ENCODE measurements around the gene TNPO3. TPM values are rescaled to one million over a fixed set of nuclear protein-coding genes. Genes with fewer than 3 reads are reported as not detected.
"Not testable (repeated sequence)": the region's sequence is repeated elsewhere in the genome, so short reads cannot be mapped to it uniquely, and the experiment has no call there.

The TNPO3 gene
- total RNA-seq, 1 donor: 46.0 TPM

DNA sequence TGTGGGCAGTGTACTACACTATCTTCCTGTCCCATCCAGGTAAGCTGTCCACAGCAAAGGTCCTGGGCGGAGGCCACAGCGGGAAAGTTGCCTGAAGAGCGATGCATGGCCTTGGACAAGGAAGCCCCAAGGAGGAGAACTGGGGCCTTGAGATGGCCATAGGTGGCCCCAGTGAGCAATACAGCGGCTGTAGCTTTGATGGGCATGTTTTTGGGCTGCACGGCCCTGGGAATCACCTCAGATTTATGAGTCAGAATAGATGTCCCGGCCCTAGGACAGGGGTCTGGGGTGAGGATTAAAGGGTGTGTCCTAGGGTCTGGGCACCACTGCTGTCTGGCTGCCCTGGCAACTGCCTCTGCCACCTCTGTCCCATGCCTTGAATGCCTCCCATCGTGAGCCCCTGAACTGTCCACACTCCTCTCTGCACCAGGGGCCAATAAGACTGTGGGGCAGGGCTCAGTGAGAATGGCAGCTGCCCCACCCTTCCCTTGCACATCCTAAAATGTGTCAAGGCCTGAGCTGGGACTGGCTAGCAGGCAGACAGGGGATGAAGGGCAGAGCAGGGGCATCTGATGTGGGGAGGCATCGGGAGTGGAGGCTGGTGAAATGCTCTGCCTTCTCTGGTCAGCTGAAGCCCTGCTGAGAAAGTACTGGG lies 126.6 kb downstream of the TNPO3 start:
- no peak for DNase-seq (ENCODE audit: low read depth in 2 of 3, low spot score in 2 of 3)

GRCh38 chr7:128924707-128925588 lies 130.0 kb downstream of the TNPO3 start:
- no peak for DNase-seq (ENCODE audit: low read depth in 2 of 3, low spot score in 2 of 3)

DNA sequence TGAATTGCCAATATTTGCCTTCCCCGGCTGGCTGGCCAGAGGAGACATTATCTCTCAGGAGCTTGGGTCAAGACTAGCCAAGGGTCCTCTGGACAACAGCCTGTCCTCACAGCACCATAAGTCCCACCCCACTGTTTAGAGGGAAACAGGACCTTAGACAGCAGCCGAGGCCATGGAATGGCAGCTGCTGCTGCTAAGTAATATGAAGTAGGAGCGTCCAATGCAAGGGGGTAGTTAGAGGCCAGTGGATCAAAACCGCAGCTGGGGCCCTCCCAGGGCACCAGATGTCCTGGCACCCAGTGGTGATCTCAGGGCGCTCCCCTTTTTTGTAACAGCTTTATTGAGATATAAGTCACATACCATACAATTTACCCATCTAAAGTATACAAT lies 131.5 kb downstream of the TNPO3 start:
- DNase-seq (ENCODE audit: low read depth in 2 of 3, low spot score in 2 of 3): no peak

GRCh38 chr7:128922496-128923410 lies 132.2 kb downstream of the TNPO3 start:
- DNase-seq (ENCODE audit: low read depth in 2 of 3, low spot score in 2 of 3): no peak

GRCh38 chr7:128921866-128922440 lies 133.0 kb downstream of the TNPO3 start:
- DNase-seq (ENCODE audit: low read depth in 2 of 3, low spot score in 2 of 3): no peak

- DNase-seq (ENCODE audit: low read depth in 2 of 3, low spot score in 2 of 3): no peak
These were observed 133.9 kb downstream of the TNPO3 start for GRCh38 chr7:128920913-128921582.

DNA sequence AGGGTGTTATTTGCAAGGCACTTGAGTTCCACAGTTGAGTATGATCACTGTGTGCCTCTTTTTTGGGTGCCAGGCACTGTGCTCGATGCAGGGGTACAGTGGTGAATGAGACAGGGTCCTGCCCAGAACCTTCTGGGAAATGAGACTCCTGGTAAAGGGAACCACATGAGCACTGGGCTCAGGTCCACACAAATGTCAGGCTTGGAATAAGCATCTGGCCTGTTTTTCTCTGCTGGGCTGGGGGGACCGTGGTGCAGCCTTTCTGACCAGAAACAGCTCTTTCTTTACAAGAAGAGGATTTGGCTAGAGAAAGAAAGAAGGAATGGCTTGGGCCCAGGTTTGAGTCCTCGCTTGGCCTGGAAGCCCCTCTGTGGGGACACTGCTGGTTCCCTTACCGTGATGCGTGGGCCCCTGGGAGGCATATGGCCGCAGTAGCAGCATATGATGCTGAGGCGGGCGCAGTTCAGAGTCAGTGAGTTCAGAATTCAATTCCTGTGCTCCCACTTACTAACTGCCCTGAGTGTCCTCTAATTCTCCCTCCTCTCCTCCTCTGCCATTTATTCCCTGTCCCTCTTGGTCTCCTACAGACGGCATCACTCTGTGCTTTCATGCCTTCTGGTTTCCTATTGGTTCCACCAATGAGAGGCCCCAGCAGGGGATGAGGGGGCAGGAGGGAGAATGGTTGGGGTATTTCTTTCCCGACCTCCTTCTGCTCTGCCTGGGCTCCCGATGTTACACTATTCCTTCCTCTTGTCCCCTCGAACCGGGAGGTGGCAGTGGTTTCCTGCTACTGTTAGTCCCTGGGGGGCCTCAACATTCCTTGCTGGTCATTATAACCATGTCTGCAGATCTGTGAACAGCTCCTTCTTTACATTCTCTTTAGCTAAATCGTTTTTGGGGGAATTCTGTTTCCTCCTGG lies 134.8 kb downstream of the TNPO3 start:
- DNase-seq (ENCODE audit: low read depth in 2 of 3, low spot score in 2 of 3): no peak

- no peak for DNase-seq (ENCODE audit: low read depth in 2 of 3, low spot score in 2 of 3)
These were observed 135.7 kb downstream of the TNPO3 start for GRCh38 chr7:128919241-128919640.

DNA sequence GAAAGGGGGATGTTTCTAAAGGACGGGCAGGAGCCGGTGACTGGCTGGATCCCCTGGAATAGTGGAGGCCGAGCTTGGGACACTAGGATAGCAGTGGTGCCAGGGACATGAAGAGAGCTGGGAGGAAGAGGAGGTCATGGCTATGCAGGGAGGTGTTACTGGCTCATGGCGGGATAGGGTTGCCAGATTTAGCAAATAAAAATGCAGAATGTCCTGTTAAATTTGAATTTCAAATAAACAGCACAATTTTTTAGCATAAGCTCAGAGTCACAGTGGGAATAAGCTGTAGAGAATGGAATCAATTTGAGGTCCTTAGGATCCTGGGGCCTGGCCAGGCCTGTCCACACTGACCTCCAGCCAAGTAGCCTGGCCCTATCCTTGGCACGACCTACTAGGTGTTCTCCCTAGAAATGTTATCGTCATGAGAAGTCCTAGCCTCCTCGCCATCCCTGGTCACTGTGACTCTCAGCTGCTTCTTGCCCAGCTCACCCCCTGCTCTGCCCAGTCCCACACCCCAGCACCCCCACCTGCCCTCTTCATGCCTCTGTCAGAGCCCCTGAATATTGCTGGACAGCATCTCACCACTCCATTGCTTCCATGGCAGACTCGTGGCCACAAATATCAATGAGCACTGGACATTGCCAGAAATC lies 136.8 kb downstream of the TNPO3 start:
- no peak for DNase-seq (ENCODE audit: low read depth in 2 of 3, low spot score in 2 of 3)

GRCh38 chr7:128917122-128917521 lies 137.8 kb downstream of the TNPO3 start:
- DNase-seq (ENCODE audit: low read depth in 2 of 3, low spot score in 2 of 3): no peak

GRCh38 chr7:128916643-128916915 lies 138.3 kb downstream of the TNPO3 start:
- DNase-seq (ENCODE audit: low read depth in 2 of 3, low spot score in 2 of 3): no peak

DNA sequence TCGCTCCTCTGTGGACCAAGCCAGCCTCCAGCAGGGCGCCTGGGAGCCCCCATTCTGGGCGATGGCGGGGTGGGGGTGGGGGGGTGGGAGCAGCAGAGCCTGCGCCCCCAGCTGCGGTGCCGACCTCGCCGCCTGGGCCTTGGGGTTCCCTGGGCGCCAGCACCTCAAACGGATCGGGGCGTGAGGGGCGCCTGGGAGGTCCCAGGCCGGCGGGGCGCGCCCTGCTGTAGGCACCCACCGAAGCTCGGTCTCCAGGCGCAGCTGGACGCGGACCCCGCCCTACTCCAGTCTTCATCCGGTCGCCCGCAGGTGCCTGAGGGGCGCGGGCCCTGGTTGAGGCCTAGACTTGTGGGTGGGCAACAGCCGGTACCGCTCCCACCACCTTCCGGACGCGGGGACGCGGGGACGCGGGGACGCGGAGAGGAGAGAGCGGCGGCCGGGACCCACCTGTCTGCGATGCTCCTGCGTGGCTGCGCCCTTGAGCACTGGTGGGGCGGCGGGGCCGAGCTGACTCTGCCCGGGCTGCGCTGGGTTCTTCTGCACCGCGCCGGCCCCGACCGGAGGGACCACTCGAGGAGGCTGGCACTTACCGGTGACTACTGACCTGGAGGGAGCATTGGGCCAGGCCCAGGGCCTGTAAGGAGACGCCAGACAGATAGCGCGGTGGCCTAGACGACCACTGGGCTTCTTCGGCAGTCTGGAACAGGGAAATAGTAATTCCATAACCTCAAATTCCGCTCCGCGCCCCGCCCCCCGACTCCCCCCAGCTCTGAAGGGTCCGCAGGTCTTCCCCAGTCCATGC lies 138.9 kb downstream of the TNPO3 start:
- DNase-seq (ENCODE audit: low read depth in 2 of 3, low spot score in 2 of 3): no peak

DNA sequence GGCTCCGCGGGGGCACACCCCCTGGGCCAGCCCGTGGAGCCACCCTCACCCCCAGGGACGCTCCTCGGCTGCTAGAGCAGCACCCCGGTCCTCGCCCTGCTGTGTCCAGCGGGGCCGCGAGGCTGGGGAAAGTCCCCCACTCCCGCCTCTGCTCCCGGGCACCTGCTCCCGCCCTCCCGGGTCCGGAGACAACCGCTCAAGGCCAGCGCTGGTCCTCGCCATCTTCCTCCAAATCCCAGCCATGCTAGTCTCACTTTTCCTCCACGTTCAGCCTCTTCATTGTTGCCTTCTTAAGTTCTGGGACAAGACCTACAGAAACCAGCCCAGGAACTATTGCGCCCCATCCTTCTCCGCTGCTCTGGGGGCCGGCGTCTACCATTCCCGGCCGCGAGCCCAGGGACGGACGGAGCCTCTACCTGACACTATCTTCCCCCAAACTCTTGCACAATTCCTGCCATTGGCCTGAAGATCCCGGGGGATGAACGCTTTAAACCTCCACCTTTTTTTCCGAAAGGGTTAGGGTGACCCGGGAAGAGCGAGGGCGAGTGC lies 139.6 kb downstream of the TNPO3 start:
- DNase-seq (ENCODE audit: low read depth in 2 of 3, low spot score in 2 of 3): no peak

DNA sequence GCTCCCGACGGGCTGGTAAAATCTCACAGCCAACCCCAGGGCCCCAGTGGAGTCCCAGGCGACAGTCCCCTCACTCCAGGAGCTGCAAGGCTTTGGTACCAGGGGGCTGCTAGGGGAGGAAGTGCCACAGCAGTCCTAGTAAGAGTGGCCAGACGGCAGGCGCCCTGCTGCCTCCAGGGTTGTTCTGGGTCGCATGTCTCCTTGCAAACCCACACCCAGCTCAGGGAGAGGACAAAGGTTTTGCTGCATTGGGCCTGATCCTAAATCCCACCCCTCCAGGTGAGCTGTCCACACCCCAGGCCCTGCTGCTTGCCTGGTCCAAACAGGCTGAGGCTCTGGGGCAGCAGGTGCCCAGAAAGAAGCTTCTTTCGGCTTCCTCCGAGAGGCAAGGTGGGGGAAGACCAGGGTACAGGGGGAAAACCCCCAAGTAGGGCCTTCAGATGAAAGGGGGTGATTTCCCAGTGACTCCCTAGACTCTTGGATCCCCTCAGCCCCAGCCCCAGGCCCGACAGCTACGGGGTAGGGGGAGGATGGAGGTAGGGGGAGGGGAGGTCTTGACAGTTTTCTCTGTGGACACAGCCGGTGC lies 140.3 kb downstream of the TNPO3 start:
- peak in 1 of 3 donors; percentile 45 for DNase-seq (ENCODE audit: low read depth in 2 of 3, low spot score in 2 of 3)

GRCh38 chr7:128913870-128914565 lies 140.9 kb downstream of the TNPO3 start:
- no peak for DNase-seq (ENCODE audit: low read depth in 2 of 3, low spot score in 2 of 3)

GRCh38 chr7:128912709-128913495 lies 142.0 kb downstream of the TNPO3 start:
- DNase-seq (ENCODE audit: low read depth in 2 of 3, low spot score in 2 of 3): not testable (repeated sequence)
